Middle frontal gyrus (tissue), 1 donor: ENCODE results near the gene TGM2.

Experiments used
- DNase-seq: peaks from one replicate; pipeline ENCODE4 v3.0.0-alpha.2; 2015; ENCODE audit warnings: low spot score; ENCODE audit errors: extremely low spot score

Gene TGM2

GRCh38 chr20:38199501-38200390 lies 34.7 kb upstream of the TGM2 start:
- no peak for DNase-seq

- no peak for DNase-seq
Measured at GRCh38 chr20:38198238-38198861, 33.3 kb upstream of the TGM2 start.

- no peak for DNase-seq
Measured at GRCh38 chr20:38197619-38198018, 32.5 kb upstream of the TGM2 start.

GRCh38 chr20:38197217-38197616 lies 32.1 kb upstream of the TGM2 start:
- DNase-seq: no peak

GRCh38 chr20:38196592-38196991 lies 31.5 kb upstream of the TGM2 start:
- no peak for DNase-seq

- no peak for DNase-seq
Measured at GRCh38 chr20:38196076-38196475, 31.0 kb upstream of the TGM2 start.

GRCh38 chr20:38195521-38195920 lies 30.5 kb upstream of the TGM2 start:
- no peak for DNase-seq

- DNase-seq: no peak
Measured at GRCh38 chr20:38194971-38195504, 30.0 kb upstream of the TGM2 start.

GRCh38 chr20:38193586-38194105 lies 28.6 kb upstream of the TGM2 start:
- DNase-seq: no peak

- DNase-seq: no peak
Measured at GRCh38 chr20:38192323-38192885, 27.3 kb upstream of the TGM2 start.

GRCh38 chr20:38191654-38192053 lies 26.6 kb upstream of the TGM2 start:
- no peak for DNase-seq

GRCh38 chr20:38190936-38191371 lies 25.9 kb upstream of the TGM2 start:
- DNase-seq: no peak

- DNase-seq: no peak
Measured at GRCh38 chr20:38190166-38190565, 25.1 kb upstream of the TGM2 start.

- DNase-seq: no peak
Measured at GRCh38 chr20:38187517-38187916, 22.4 kb upstream of the TGM2 start.

GRCh38 chr20:38186788-38187221 lies 21.7 kb upstream of the TGM2 start:
- DNase-seq: no peak

- DNase-seq: no peak
Measured at GRCh38 chr20:38184101-38184500, 19.0 kb upstream of the TGM2 start.

- no peak for DNase-seq
Measured at GRCh38 chr20:38181971-38182370, 16.9 kb upstream of the TGM2 start.

- DNase-seq: no peak
Measured at GRCh38 chr20:38181207-38181801, 16.2 kb upstream of the TGM2 start.

- DNase-seq: no peak
Measured at GRCh38 chr20:38180781-38181180, 15.7 kb upstream of the TGM2 start.

- DNase-seq: no peak
Measured at GRCh38 chr20:38179846-38180245, 14.8 kb upstream of the TGM2 start.

- no peak for DNase-seq
Measured at GRCh38 chr20:38178581-38178980, 13.5 kb upstream of the TGM2 start.
